Activated naive CD8-positive, alpha-beta T cell treated with anti-CD3 and anti-CD28 coated beads for 36 hours (primary cell): Measurements from ENCODE around the gene DEDD2. TPM values are rescaled to one million over a fixed set of nuclear protein-coding genes. Genes with fewer than 3 reads are reported as not detected.
A peak's percentile ranks its signal among the peaks of the same experiment; 100 is the strongest.

ENCODE experiments used
- DNase-seq: peaks from one replicate; pipeline ENCODE4 v3.0.0; 2021
- H3K27ac Mint-ChIP-seq: one replicate; pipeline ENCODE4 v1.8.0; 2022; ENCODE audit warnings: mild to moderate bottlenecking, moderate library complexity, mixed read lengths
- H3K27me3 Mint-ChIP-seq: one replicate; pipeline ENCODE4 v1.8.0; 2022; ENCODE audit warnings: mild to moderate bottlenecking, mixed read lengths
- H3K36me3 Mint-ChIP-seq: one replicate; pipeline ENCODE4 v1.8.0; 2021; ENCODE audit warnings: mild to moderate bottlenecking, mixed read lengths
- H3K4me1 Mint-ChIP-seq: one replicate; pipeline ENCODE4 v1.8.0; 2021; ENCODE audit warnings: mixed read lengths
- H3K4me3 Mint-ChIP-seq: one replicate; pipeline ENCODE4 v1.8.0; 2022; ENCODE audit warnings: mild to moderate bottlenecking, moderate library complexity, mixed read lengths
- H3K9me3 Mint-ChIP-seq: one replicate; pipeline ENCODE4 v1.8.0; 2022; ENCODE audit warnings: mixed read lengths
- total RNA-seq, 2 experiments: library from RNA; stranded (reverse); gene quantifications; one replicate each; pipeline ENCODE4 v1.2.3, GENCODE V29; 2021

The DEDD2 gene
- total RNA-seq, 2 experiments from 2014 or later, result 16.2 to 17.6 TPM

- peak overlapping the region; percentile 91 for H3K4me3 Mint-ChIP-seq
- no peak for DNase-seq
- no peaks in the 10 kb centered on the region for H3K9me3 Mint-ChIP-seq
- H3K36me3 Mint-ChIP-seq, result peaks cover 20% of the 10 kb centered on the region
- H3K27me3 Mint-ChIP-seq, result no peaks in the 10 kb centered on the region
- peaks cover 40% of the 10 kb centered on the region for H3K4me1 Mint-ChIP-seq
- H3K27ac Mint-ChIP-seq, result no peak overlapping the region
Observed at GRCh38 chr19:42241279-42241678, 23.8 kb upstream of the DEDD2 start.

- no peak for DNase-seq
- H3K36me3 Mint-ChIP-seq, result peaks cover 31% of the 10 kb centered on the region
- H3K9me3 Mint-ChIP-seq, result no peaks in the 10 kb centered on the region
- H3K4me1 Mint-ChIP-seq, result peaks cover 27% of the 10 kb centered on the region
- no peak overlapping the region for H3K4me3 Mint-ChIP-seq
- no peaks in the 10 kb centered on the region for H3K27me3 Mint-ChIP-seq
- peak overlapping the region; percentile 51 for H3K27ac Mint-ChIP-seq
Observed at GRCh38 chr19:42239544-42240220, 22.2 kb upstream of the DEDD2 start.

- H3K36me3 Mint-ChIP-seq, result peaks cover 30% of the 10 kb centered on the region
- H3K9me3 Mint-ChIP-seq, result no peaks in the 10 kb centered on the region
- DNase-seq, result no peak
- H3K27ac Mint-ChIP-seq, result no peak overlapping the region
- H3K27me3 Mint-ChIP-seq, result no peaks in the 10 kb centered on the region
- peaks cover 12% of the 10 kb centered on the region for H3K4me1 Mint-ChIP-seq
- H3K4me3 Mint-ChIP-seq, result no peak overlapping the region
Observed at GRCh38 chr19:42235181-42235580, 17.7 kb upstream of the DEDD2 start.

GRCh38 chr19:42234364-42234763 is 16.9 kb upstream of the DEDD2 start:
- Mint-ChIP-seq H3K4me1 (peaks cover 7% of the 10 kb centered on the region), H3K9me3 (no peaks in the 10 kb centered on the region), H3K36me3 (peaks cover 32% of the 10 kb centered on the region), H3K27me3 (no peaks in the 10 kb centered on the region), H3K27ac (no peak overlapping the region), H3K4me3 (no peak overlapping the region)
- DNase-seq, result no peak

- peaks cover 5% of the 10 kb centered on the region for H3K4me1 Mint-ChIP-seq
- H3K27me3 Mint-ChIP-seq, result no peaks in the 10 kb centered on the region
- H3K36me3 Mint-ChIP-seq, result peaks cover 30% of the 10 kb centered on the region
- DNase-seq, result no peak
- no peaks in the 10 kb centered on the region for H3K9me3 Mint-ChIP-seq
- no peak overlapping the region for H3K4me3 Mint-ChIP-seq
- H3K27ac Mint-ChIP-seq, result peak overlapping the region; percentile 10
Observed at GRCh38 chr19:42233678-42234292, 16.3 kb upstream of the DEDD2 start.

- DNase-seq, result no peak
- Mint-ChIP-seq H3K27ac (no peak overlapping the region), H3K4me1 (peaks cover 11% of the 10 kb centered on the region), H3K4me3 (no peak overlapping the region), H3K9me3 (no peaks in the 10 kb centered on the region), H3K36me3 (peaks cover 30% of the 10 kb centered on the region), H3K27me3 (no peaks in the 10 kb centered on the region)
Observed at GRCh38 chr19:42233106-42233505, 15.6 kb upstream of the DEDD2 start.

GRCh38 chr19:42232435-42232834 is 15.0 kb upstream of the DEDD2 start:
- no peak overlapping the region for H3K27ac Mint-ChIP-seq
- H3K27me3 Mint-ChIP-seq, result no peaks in the 10 kb centered on the region
- H3K4me1 Mint-ChIP-seq, result peaks cover 14% of the 10 kb centered on the region
- no peak for DNase-seq
- H3K36me3 Mint-ChIP-seq, result peaks cover 30% of the 10 kb centered on the region
- no peak overlapping the region for H3K4me3 Mint-ChIP-seq
- no peaks in the 10 kb centered on the region for H3K9me3 Mint-ChIP-seq

- peaks cover 19% of the 10 kb centered on the region for H3K4me1 Mint-ChIP-seq
- no peaks in the 10 kb centered on the region for H3K27me3 Mint-ChIP-seq
- DNase-seq, result no peak
- H3K27ac Mint-ChIP-seq, result no peak overlapping the region
- no peaks in the 10 kb centered on the region for H3K9me3 Mint-ChIP-seq
- peaks cover 24% of the 10 kb centered on the region for H3K36me3 Mint-ChIP-seq
- H3K4me3 Mint-ChIP-seq, result no peak overlapping the region
Observed at GRCh38 chr19:42230571-42230970, 13.1 kb upstream of the DEDD2 start.

GRCh38 chr19:42229855-42230351 is 12.4 kb upstream of the DEDD2 start:
- no peak for DNase-seq
- peaks cover 23% of the 10 kb centered on the region for H3K36me3 Mint-ChIP-seq

GRCh38 chr19:42229301-42229854 is 11.9 kb upstream of the DEDD2 start:
- H3K9me3 Mint-ChIP-seq, result no peaks in the 10 kb centered on the region
- H3K27ac Mint-ChIP-seq, result peak overlapping the region; percentile 68
- peaks cover 22% of the 10 kb centered on the region for H3K36me3 Mint-ChIP-seq
- no peak for DNase-seq
- no peak overlapping the region for H3K4me3 Mint-ChIP-seq
- peaks cover 19% of the 10 kb centered on the region for H3K4me1 Mint-ChIP-seq
- no peaks in the 10 kb centered on the region for H3K27me3 Mint-ChIP-seq

More at GRCh38 chr19:42229855-42230351, 12.4 kb upstream of the DEDD2 start:
- no peaks in the 10 kb centered on the region for H3K9me3 Mint-ChIP-seq
- H3K27ac Mint-ChIP-seq, result peak overlapping the region; percentile 68
- H3K4me3 Mint-ChIP-seq, result no peak overlapping the region
- peaks cover 19% of the 10 kb centered on the region for H3K4me1 Mint-ChIP-seq
- H3K27me3 Mint-ChIP-seq, result no peaks in the 10 kb centered on the region

GRCh38 chr19:42228641-42229040 is 11.2 kb upstream of the DEDD2 start:
- no peaks in the 10 kb centered on the region for H3K27me3 Mint-ChIP-seq
- no peaks in the 10 kb centered on the region for H3K9me3 Mint-ChIP-seq
- H3K4me3 Mint-ChIP-seq, result no peak overlapping the region
- H3K27ac Mint-ChIP-seq, result peak overlapping the region; percentile 23
- peaks cover 21% of the 10 kb centered on the region for H3K36me3 Mint-ChIP-seq
- peaks cover 19% of the 10 kb centered on the region for H3K4me1 Mint-ChIP-seq
- DNase-seq, result no peak

GRCh38 chr19:42226886-42227285 is 9.4 kb upstream of the DEDD2 start:
- no peaks in the 10 kb centered on the region for H3K9me3 Mint-ChIP-seq
- no peak for DNase-seq
- no peaks in the 10 kb centered on the region for H3K27me3 Mint-ChIP-seq
- H3K4me1 Mint-ChIP-seq, result peaks cover 27% of the 10 kb centered on the region
- peaks cover 22% of the 10 kb centered on the region for H3K36me3 Mint-ChIP-seq
- H3K4me3 Mint-ChIP-seq, result no peak overlapping the region
- no peak overlapping the region for H3K27ac Mint-ChIP-seq

- Mint-ChIP-seq H3K27ac (no peak overlapping the region), H3K36me3 (peaks cover 25% of the 10 kb centered on the region), H3K4me3 (no peak overlapping the region), H3K9me3 (no peaks in the 10 kb centered on the region), H3K27me3 (no peaks in the 10 kb centered on the region), H3K4me1 (peaks cover 27% of the 10 kb centered on the region)
- no peak for DNase-seq
Observed at GRCh38 chr19:42225718-42226292, 8.3 kb upstream of the DEDD2 start.

GRCh38 chr19:42224940-42225717 is 7.7 kb upstream of the DEDD2 start:
- H3K27me3 Mint-ChIP-seq, result no peaks in the 10 kb centered on the region
- H3K9me3 Mint-ChIP-seq, result no peaks in the 10 kb centered on the region
- peaks cover 28% of the 10 kb centered on the region for H3K36me3 Mint-ChIP-seq
- peaks cover 28% of the 10 kb centered on the region for H3K4me1 Mint-ChIP-seq
- DNase-seq, result no peak
- H3K27ac Mint-ChIP-seq, result no peak overlapping the region
- no peak overlapping the region for H3K4me3 Mint-ChIP-seq

- peaks cover 35% of the 10 kb centered on the region for H3K4me1 Mint-ChIP-seq
- H3K4me3 Mint-ChIP-seq, result peak overlapping the region; percentile 98
- H3K27ac Mint-ChIP-seq, result peak overlapping the region; percentile 99
- H3K27me3 Mint-ChIP-seq, result peaks cover 4% of the 10 kb centered on the region
- peaks cover 1% of the 10 kb centered on the region for H3K9me3 Mint-ChIP-seq
- no peak for DNase-seq
- H3K36me3 Mint-ChIP-seq, result peaks cover 19% of the 10 kb centered on the region
Observed at GRCh38 chr19:42220751-42221097, 3.2 kb upstream of the DEDD2 start.
